Measurements from ENCODE around the gene ADAM11.

- TF ChIP-seq POLR2A (IDR thresholded peaks at IDR 0.05) (no peak), CTCF (IDR thresholded peaks at IDR 0.05) (no peak), EP300 (IDR thresholded peaks at IDR 0.05) (no peak)
Observed at GRCh38 chr17:44788139-44788538, 29.4 kb downstream of the ADAM11 start.

Data from tibial nerve (tissue), 4 donors.